Effector memory CD4-positive, alpha-beta T cell (primary cell): ENCODE measurements around the gene C9.
"Not testable (repeated sequence)": the region's sequence is repeated elsewhere in the genome, so short reads cannot be mapped to it uniquely, and the experiment has no call there.

Source experiments
- DNase-seq, 3 donors: peaks; one replicate each; pipeline ENCODE4 v3.0.0-alpha.2; 2020
- H3K27ac ChIP-seq: 2 replicates; pipeline ENCODE4 v1.7.0; 2013; ENCODE audit warnings: mild to moderate bottlenecking, low read length, moderate library complexity; ENCODE audit not compliant: insufficient read depth, poor library complexity, severe bottlenecking
- H3K27me3 ChIP-seq: replicated peaks from 2 replicates; pipeline ENCODE4 v1.7.0; 2013; ENCODE audit warnings: mild to moderate bottlenecking, low read length; ENCODE audit not compliant: insufficient read depth, control insufficient read depth, poor library complexity, severe bottlenecking
- H3K36me3 ChIP-seq: 2 replicates; pipeline ENCODE4 v1.7.0; 2013; ENCODE audit warnings: mild to moderate bottlenecking, low read length, moderate library complexity; ENCODE audit not compliant: control insufficient read depth, insufficient read depth
- H3K4me1 ChIP-seq: 2 replicates; pipeline ENCODE4 v1.7.0; 2013; ENCODE audit warnings: low read length, mild to moderate bottlenecking; ENCODE audit not compliant: control insufficient read depth, insufficient read depth, poor library complexity, severe bottlenecking
- H3K4me3 ChIP-seq: 2 replicates; pipeline ENCODE4 v1.7.0; 2013; ENCODE audit warnings: low read length, low read depth, mild to moderate bottlenecking; ENCODE audit not compliant: insufficient read depth, poor library complexity, severe bottlenecking
- H3K9me3 ChIP-seq: 2 replicates; pipeline ENCODE4 v1.7.0; 2013; ENCODE audit warnings: mild to moderate bottlenecking, low read length, moderate library complexity; ENCODE audit not compliant: control insufficient read depth

C9 gene

DNA sequence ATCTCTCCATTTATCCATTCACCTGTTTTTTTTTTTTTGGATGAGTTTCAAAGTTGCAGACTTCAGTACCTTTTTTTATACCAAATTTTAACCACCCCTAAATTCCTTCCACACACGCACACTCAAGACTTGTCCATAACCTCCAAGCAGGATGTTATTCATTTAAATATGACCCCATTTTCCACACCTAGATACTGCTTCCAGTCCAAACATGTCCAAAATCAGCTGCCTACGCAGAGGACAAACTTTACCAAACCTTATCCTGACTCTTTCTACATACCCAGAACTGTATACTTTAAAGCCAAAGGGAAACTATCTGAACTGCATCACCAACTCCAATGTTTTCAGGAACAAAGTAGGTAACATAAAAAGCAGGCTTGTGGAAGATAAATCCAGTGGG lies 108.9 kb downstream of the C9 start:
- no peaks in the 10 kb centered on the region for H3K4me1 ChIP-seq

DNA sequence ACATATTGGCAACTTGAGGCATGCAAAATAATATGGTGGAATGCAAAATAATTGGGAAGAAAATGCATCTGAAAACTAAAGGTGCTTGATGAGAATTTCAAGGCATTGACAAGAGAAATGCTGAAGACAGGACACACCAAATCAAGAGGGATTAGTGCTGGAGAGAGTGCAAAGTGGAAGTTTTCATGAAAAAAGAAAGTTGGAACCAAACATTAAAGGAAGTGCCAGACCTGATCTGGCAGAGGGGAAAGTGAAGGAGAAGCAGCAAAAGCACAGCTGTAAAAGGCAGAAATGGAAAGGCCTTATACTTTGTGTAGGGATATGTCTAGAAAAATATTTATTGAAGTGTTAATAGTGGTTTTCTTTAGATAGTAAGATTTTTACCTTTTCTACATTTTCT lies 109.6 kb downstream of the C9 start:
- Histone ChIP-seq H3K27me3 (no peaks in the 10 kb centered on the region), H3K27ac (no peak overlapping the region), H3K36me3 (no peaks in the 10 kb centered on the region), H3K4me1 (no peaks in the 10 kb centered on the region), H3K9me3 (no peaks in the 10 kb centered on the region), H3K4me3 (no peak overlapping the region)
- no peak for DNase-seq

More for the DNA sequence above, 108.9 kb downstream of the C9 start:
- H3K9me3 ChIP-seq: no peaks in the 10 kb centered on the region
- DNase-seq: no peak
- no peaks in the 10 kb centered on the region for H3K27me3 ChIP-seq
- H3K36me3 ChIP-seq: no peaks in the 10 kb centered on the region
- no peak overlapping the region for H3K27ac ChIP-seq
- no peak overlapping the region for H3K4me3 ChIP-seq

DNA sequence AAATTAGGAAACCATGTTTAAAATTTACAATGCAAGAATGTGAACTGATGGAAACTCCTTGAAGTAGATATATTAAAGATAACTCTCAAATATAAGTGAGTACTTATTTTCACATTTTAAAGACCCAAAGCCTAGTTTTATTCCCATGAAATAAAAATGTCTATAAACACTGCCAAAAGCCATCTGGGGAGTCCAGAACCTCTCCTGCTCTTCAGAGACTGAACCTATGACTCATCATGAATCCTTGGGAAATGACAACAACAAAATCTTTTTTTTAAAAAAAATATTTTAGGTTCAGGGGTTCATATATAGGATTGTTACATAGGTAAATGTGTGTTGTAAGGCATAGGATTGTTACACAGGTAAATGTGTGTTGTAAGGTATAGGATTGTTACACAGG lies 111.1 kb downstream of the C9 start:
- Histone ChIP-seq H3K4me1 (no peaks in the 10 kb centered on the region), H3K27ac (no peak overlapping the region), H3K36me3 (no peaks in the 10 kb centered on the region), H3K4me3 (no peak overlapping the region), H3K9me3 (no peaks in the 10 kb centered on the region), H3K27me3 (no peaks in the 10 kb centered on the region)
- no peak for DNase-seq

DNA sequence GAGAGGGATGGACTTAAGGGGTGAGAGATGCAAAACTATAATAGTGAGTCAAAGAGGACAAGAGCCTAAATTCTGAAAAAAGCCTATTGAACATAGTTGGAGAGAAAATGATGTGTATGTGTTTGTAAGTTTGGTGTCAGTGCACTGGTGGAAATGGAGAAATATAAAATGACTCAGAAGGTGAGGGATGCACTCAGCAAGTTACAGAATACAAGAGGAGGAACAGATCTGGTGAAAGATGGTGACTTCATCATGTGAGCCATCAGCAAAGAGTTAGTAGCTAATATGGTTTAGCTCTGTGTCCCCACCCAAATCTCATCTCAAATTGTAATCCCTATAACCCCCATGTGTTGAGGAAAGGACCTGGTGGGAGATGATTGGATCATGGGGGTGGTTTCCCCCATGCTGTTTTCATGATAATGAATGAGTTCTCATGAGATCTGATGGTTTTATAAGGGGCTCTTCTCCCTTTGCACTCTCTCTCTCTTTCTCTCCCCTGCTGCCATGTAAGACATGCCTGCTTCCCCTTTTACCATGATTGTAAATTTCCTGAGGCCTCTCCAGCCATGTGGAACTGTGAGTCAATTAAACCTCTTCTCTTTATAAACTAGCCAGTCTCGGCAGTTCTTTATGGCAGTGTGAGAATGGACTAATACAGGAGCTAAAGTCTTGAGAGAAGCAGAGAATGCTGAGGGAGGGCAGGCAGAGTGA lies 114.6 kb downstream of the C9 start:
- H3K36me3 ChIP-seq: no peaks in the 10 kb centered on the region
- H3K27ac ChIP-seq: no peak overlapping the region
- no peak for DNase-seq
- H3K4me1 ChIP-seq: no peaks in the 10 kb centered on the region
- no peak overlapping the region for H3K4me3 ChIP-seq
- H3K9me3 ChIP-seq: no peaks in the 10 kb centered on the region
- no peaks in the 10 kb centered on the region for H3K27me3 ChIP-seq

DNA sequence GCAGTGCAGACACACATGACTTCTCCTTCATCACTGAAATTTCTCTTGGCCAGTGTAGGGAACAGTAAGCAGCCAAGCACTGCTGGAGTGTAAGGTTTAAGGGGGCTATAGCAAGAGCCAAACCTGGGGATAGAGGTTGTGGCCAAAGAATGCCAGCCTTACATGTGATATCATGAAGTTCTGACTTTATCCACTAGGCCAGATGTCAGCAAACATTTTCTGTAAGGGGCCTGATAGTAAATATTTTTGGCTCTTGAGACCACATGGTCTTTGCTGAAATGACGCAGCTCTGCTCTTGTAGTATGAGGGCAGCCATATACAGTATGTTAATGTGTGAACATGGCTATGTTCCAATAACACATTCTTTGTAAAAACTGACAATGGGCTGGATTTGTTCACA lies 115.2 kb downstream of the C9 start:
- no peak overlapping the region for H3K27ac ChIP-seq
- H3K9me3 ChIP-seq: no peaks in the 10 kb centered on the region
- DNase-seq: no peak
- H3K36me3 ChIP-seq: no peaks in the 10 kb centered on the region
- no peaks in the 10 kb centered on the region for H3K4me1 ChIP-seq
- no peak overlapping the region for H3K4me3 ChIP-seq
- no peaks in the 10 kb centered on the region for H3K27me3 ChIP-seq

DNA sequence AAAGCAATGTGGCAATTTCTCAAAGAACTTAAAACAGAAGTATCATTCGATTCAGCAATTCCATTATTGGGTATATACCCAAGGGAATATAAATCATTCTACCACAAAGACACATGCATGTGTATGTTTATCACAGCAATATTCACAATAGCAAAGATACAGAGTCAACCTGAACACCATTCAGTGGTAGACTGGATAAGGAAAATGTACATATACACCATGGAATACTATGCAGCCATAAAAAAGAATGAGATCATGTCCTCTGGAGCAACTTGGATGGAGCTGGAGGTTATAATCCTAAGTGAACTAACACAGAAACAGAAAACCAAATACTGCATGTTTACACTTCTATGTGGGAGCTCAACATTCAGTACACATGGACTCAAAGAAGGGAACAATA lies 123.5 kb downstream of the C9 start:
- H3K27ac ChIP-seq: no peak overlapping the region
- no peaks in the 10 kb centered on the region for H3K27me3 ChIP-seq
- no peaks in the 10 kb centered on the region for H3K9me3 ChIP-seq
- no peak overlapping the region for H3K4me3 ChIP-seq
- DNase-seq: no peak
- no peaks in the 10 kb centered on the region for H3K4me1 ChIP-seq
- no peaks in the 10 kb centered on the region for H3K36me3 ChIP-seq

DNA sequence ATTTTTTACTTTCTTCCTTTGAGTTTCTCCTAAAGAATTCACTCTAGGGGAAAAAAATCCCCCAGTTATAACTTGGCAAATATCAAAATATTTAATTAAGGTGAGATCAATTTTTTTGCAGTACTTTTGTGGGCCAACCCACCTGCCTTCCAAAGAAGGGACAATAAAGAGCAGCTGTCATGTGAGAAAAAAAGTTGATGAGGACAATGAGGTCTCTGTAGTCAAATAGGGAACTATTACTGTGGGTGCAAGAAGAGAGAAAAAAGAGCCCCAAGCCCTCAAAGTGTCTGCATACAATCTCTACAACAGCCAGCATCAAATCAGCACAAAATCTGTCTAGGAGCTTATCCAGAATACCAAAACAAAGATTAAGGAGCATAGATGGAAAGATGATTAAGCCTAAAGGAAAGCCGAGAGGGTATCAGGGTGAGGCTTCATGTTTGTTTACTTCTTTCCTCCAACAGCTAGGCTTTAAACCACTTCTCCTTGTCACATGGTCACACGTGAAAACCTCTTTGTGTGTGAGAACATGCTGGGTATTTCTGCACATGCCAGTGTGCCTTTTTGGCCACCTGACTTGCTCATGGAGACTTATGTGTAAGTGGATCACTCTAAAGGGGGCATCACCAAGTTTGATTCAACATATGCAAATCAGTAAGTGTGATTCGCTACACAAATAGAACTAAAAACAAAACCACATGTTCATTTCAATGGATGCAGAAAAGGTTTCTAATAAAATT lies 125.8 kb downstream of the C9 start:
- H3K4me3 ChIP-seq: no peak overlapping the region
- H3K9me3 ChIP-seq: no peaks in the 10 kb centered on the region
- DNase-seq: no peak
- H3K27me3 ChIP-seq: no peaks in the 10 kb centered on the region
- H3K4me1 ChIP-seq: no peaks in the 10 kb centered on the region
- no peaks in the 10 kb centered on the region for H3K36me3 ChIP-seq
- H3K27ac ChIP-seq: no peak overlapping the region

DNA sequence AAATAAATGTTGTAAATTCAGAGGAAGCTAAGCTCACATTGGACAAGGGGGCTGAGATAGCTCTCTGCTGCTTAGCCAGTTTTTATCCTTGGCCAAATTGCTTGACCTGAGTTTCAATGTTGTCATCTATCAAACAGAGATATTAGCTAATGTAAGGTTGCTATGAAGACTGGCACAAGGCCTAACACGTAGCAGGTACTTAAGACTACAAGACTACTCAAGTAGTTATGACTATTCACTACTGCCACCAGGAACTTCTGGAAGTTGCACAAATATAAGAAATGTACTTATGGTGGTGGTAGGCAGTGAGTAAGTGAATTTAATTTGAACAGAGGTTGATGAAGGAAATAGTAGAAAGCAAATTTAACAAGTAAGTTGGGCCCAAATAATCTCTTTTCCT lies 127.6 kb downstream of the C9 start:
- no peak for DNase-seq
- H3K4me1 ChIP-seq: peaks cover 2% of the 10 kb centered on the region
- H3K9me3 ChIP-seq: no peaks in the 10 kb centered on the region
- H3K27me3 ChIP-seq: no peaks in the 10 kb centered on the region
- H3K27ac ChIP-seq: no peak overlapping the region
- no peaks in the 10 kb centered on the region for H3K36me3 ChIP-seq
- no peak overlapping the region for H3K4me3 ChIP-seq

DNA sequence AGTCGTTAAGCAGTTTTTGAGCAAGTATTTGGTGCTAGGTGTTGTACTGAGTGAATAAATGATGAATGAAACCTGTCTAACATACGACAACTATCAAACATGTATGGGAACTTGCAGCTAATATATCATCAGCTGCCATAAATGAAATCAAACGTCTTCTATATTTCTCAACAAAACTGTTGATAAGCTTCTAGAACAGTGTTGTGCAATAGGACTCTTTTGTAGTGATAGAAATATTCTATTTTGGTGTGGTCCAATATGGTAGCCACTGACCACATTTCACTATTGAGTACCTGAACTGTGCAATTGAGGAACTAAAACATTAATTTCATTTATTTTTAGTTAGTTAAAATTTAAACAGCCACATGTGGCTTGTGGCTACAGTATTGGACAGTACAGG lies 128.6 kb downstream of the C9 start:
- Histone ChIP-seq H3K4me3 (no peak overlapping the region), H3K36me3 (no peaks in the 10 kb centered on the region), H3K27me3 (no peaks in the 10 kb centered on the region), H3K9me3 (no peaks in the 10 kb centered on the region), H3K4me1 (peaks cover 6% of the 10 kb centered on the region), H3K27ac (no peak overlapping the region)
- no peak for DNase-seq

DNA sequence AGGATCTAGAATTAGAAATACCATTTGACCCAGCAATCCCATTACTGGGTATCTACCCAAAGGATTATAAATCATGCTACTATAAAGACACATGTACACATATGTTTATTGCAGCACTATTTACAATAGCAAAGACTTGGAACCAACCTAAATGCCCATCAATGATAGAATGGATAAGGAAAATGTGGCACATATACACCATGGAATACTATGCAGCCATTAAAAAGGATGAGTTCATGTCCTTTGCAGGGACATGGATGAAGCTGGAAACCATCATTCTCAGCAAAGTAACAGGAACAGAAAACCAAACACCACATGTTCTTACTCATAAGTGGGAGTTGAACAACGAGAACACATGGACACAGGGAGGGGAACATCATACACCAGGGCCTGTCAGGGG lies 129.8 kb downstream of the C9 start:
- H3K4me3 ChIP-seq, DNase-seq: not testable (repeated sequence)

More for the DNA sequence above, 129.8 kb downstream of the C9 start:
- not testable (repeated sequence) for H3K36me3 ChIP-seq, H3K27ac ChIP-seq, H3K4me1 ChIP-seq, H3K9me3 ChIP-seq, H3K27me3 ChIP-seq
